Measurements from ENCODE around the gene KASH5. TPM values are rescaled to one million over a fixed set of nuclear protein-coding genes. Genes with fewer than 3 reads are reported as not detected.

The KASH5 gene
- total RNA-seq, 2 experiments from 2014 or later, result 12.0 to 16.3 TPM

DNA sequence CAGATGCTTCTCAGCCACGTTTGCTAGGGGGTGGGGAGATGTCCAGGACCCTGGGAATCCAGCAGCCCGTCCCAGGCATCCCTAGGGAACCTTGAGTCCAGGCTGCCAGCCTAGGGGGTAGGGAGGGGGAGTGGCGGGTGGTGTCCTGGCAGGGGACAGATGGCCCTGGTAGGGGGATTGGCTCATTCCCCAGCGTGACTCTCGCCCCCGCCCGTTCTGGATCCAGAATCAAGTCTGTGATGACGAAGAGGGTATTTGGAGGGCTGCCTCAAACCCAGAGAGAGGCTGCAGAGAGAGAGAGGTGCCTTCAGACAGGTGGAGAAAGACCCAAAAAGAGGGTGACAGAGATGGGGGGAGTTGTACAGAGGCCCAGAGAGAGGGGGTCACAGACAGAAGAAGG, 49.2 kb downstream of the KASH5 start:
- intact Hi-C loops (cut with micrococcal nuclease; ENCODE audit: unreplicated experiment), result no loop called here
- POLR2A ChIA-PET, result no interaction called here
- no peak overlapping the region for H2AFZ ChIP-seq (ENCODE audit: low read length)
- DNase-seq (ENCODE audit: low spot score), result no peak
- TF ChIP-seq EZH2phosphoT487 (IDR thresholded peaks at IDR 0.05; ENCODE audit: borderline replicate concordance, low read depth, low read length), result no peak
- TF ChIP-seq, protein P1, sequence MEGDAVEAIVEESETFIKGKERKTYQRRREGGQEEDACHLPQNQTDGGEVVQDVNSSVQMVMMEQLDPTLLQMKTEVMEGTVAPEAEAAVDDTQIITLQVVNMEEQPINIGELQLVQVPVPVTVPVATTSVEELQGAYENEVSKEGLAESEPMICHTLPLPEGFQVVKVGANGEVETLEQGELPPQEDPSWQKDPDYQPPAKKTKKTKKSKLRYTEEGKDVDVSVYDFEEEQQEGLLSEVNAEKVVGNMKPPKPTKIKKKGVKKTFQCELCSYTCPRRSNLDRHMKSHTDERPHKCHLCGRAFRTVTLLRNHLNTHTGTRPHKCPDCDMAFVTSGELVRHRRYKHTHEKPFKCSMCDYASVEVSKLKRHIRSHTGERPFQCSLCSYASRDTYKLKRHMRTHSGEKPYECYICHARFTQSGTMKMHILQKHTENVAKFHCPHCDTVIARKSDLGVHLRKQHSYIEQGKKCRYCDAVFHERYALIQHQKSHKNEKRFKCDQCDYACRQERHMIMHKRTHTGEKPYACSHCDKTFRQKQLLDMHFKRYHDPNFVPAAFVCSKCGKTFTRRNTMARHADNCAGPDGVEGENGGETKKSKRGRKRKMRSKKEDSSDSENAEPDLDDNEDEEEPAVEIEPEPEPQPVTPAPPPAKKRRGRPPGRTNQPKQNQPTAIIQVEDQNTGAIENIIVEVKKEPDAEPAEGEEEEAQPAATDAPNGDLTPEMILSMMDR (conservative IDR thresholded peaks at IDR 0.05; ENCODE audit: low read length), result no peak
- H3K4me2 ChIP-seq (ENCODE audit: low read length), result no peak overlapping the region
- no peaks in the 10 kb centered on the region for H3K9me2 ChIP-seq (ENCODE audit: insufficient read depth, low read length)
- no peaks in the 10 kb centered on the region for H3K36me3 ChIP-seq (ENCODE audit: insufficient read depth, low read length)
- BruUV-seq (replicated peaks), result no TSS peak
- no peak overlapping the region for H3K4me3 ChIP-seq (ENCODE audit: low read depth, low read length, poor library complexity, severe bottlenecking)
- H3K4me1 ChIP-seq (ENCODE audit: insufficient read depth, low read length, poor library complexity, severe bottlenecking), result peaks cover 11% of the 10 kb centered on the region
- H3K79me2 ChIP-seq (ENCODE audit: insufficient read depth, low read depth, low read length), result no peaks in the 10 kb centered on the region
- CTCF ChIA-PET (ENCODE audit: unreplicated experiment), result no interaction called here
- H3K27ac ChIP-seq (ENCODE audit: low read depth, low read length, poor library complexity, severe bottlenecking), result no peak overlapping the region
- no peaks in the 10 kb centered on the region for H4K20me1 ChIP-seq (ENCODE audit: insufficient read depth, low read length)
- no peaks in the 10 kb centered on the region for H3K9me3 ChIP-seq (ENCODE audit: low read length)

DNA sequence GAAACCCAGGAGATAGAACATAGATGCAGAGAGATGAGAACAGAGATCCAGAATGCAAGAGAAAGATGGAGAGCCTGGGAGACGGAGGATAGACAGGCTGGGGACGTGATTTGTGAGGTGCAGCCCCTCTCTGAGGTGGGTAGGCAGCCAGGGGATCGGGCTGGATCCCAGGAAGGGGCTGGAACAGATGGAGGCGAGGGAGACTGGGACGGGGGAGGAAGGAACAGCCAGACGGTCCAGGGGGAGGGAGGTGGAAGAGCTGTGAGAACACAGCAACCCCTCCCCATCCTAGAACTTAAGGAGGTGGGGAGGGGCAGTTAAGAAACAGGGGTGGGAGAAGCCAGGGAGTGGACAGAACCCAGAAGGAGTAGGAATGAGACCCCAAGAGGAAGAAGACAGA, 50.2 kb downstream of the KASH5 start:
- ChIA-PET CTCF (ENCODE audit: unreplicated experiment) (no interaction called here), POLR2A (no interaction called here)
- Histone ChIP-seq H3K4me1 (ENCODE audit: insufficient read depth, low read length, poor library complexity, severe bottlenecking) (peaks cover 11% of the 10 kb centered on the region), H3K4me2 (ENCODE audit: low read length) (no peak overlapping the region), H3K9me2 (ENCODE audit: insufficient read depth, low read length) (no peaks in the 10 kb centered on the region), H3K9me3 (ENCODE audit: low read length) (no peaks in the 10 kb centered on the region), H3K79me2 (ENCODE audit: insufficient read depth, low read depth, low read length) (no peaks in the 10 kb centered on the region), H2AFZ (ENCODE audit: low read length) (no peak overlapping the region), H4K20me1 (ENCODE audit: insufficient read depth, low read length) (no peaks in the 10 kb centered on the region), H3K36me3 (ENCODE audit: insufficient read depth, low read length) (no peaks in the 10 kb centered on the region), H3K27ac (ENCODE audit: low read depth, low read length, poor library complexity, severe bottlenecking) (no peak overlapping the region), H3K4me3 (ENCODE audit: low read depth, low read length, poor library complexity, severe bottlenecking) (no peak overlapping the region)
- intact Hi-C loops (cut with micrococcal nuclease; ENCODE audit: unreplicated experiment), result no loop called here
- BruUV-seq (replicated peaks), result no TSS peak
- no peak for TF ChIP-seq EZH2phosphoT487 (IDR thresholded peaks at IDR 0.05; ENCODE audit: borderline replicate concordance, low read depth, low read length)
- TF ChIP-seq, protein P1 (conservative IDR thresholded peaks at IDR 0.05; ENCODE audit: low read length), result no peak
- no peak for DNase-seq (ENCODE audit: low spot score)

DNA sequence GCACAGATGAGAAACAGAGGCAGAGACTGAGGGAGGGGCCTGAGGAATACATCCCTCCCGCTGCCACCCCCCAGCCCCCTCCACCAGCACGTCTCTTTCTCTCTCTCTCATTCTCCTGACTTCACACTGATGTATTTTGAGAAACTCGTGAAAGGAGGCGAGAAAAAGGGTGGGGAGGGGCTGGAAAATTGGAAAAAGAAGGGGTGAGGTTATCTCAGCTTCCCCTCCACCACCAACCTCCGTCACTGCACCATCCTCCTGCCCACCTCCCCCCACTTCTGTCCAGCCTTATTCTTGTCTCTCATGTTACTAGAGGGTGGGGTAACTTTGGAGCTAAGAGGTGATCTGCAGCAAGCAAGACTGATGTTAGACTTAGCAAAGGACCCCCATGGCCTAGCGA, 51.8 kb downstream of the KASH5 start:
- Histone ChIP-seq H3K4me3 (ENCODE audit: low read depth, low read length, poor library complexity, severe bottlenecking) (no peak overlapping the region), H3K9me3 (ENCODE audit: low read length) (no peaks in the 10 kb centered on the region), H3K36me3 (ENCODE audit: insufficient read depth, low read length) (no peaks in the 10 kb centered on the region), H2AFZ (ENCODE audit: low read length) (no peak overlapping the region), H3K9me2 (ENCODE audit: insufficient read depth, low read length) (no peaks in the 10 kb centered on the region), H3K4me1 (ENCODE audit: insufficient read depth, low read length, poor library complexity, severe bottlenecking) (peaks cover 11% of the 10 kb centered on the region), H3K79me2 (ENCODE audit: insufficient read depth, low read depth, low read length) (no peaks in the 10 kb centered on the region), H3K4me2 (ENCODE audit: low read length) (no peak overlapping the region), H4K20me1 (ENCODE audit: insufficient read depth, low read length) (no peaks in the 10 kb centered on the region), H3K27ac (ENCODE audit: low read depth, low read length, poor library complexity, severe bottlenecking) (no peak overlapping the region)
- BruUV-seq (replicated peaks), result no TSS peak
- DNase-seq (ENCODE audit: low spot score), result no peak
- intact Hi-C loops (cut with micrococcal nuclease; ENCODE audit: unreplicated experiment), result loop anchor here (10.0 kb wide), 1 partner anchor 105 kb away; the partner anchor contains the start of gene CD37
- CTCF ChIA-PET (ENCODE audit: unreplicated experiment), result no interaction called here
- POLR2A ChIA-PET, result no interaction called here
- TF ChIP-seq, protein P1 (conservative IDR thresholded peaks at IDR 0.05; ENCODE audit: low read length), result no peak
- no peak for TF ChIP-seq EZH2phosphoT487 (IDR thresholded peaks at IDR 0.05; ENCODE audit: borderline replicate concordance, low read depth, low read length)

Data from OCI-LY7 (cell line).